ENCODE measurements around the gene GPR146. TPM values are rescaled to one million over a fixed set of nuclear protein-coding genes. Genes with fewer than 3 reads are reported as not detected.

The GPR146 gene
- total and polyA plus RNA-seq, 2 donors = 3.1 to 43.9 TPM

DNA sequence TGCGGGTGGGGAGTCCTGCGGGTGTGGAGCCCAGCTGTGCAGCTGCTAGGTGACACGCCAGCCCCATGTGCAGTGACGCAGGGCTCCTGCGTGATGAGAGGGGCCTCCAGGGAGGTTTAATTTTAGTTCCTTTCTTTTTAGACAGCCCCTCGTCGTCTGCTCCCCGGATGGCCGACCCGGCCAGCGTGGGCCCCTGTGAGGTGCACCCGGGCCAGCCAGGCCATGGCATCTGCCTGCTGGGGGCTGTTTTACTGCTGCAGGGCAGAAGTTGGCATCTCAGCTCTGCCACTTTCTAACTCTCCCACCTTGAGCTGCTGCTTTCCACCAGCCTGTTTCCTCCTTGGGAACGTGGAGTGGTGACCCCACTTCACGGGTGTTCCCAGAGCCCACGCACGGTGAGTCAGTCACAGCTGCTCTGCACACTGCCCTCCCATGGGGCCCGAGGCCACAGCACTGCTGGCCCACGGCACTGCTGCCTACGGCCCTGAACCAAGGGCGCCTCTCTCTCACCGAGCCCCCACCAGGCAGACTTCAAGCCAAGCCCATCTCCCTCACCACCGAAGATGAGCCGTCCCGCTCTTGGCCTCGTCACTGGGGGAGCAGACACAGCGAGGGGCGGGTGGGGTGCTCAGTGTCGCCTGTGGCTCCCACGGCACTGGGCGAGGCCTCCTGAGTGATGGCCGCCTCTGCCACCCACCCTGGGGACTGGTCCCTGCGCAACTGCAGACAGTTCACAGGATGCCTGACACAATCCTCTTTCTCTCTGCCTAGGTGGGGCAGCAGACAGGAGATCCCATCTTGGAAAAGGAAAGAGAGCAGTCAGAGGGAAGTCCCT, 40.1 kb upstream of the GPR146 start:
- DNase-seq (ENCODE audit: extremely low spot score) = no peak
- H3K27ac ChIP-seq (ENCODE audit: low read depth) = no peak overlapping the region
- H3K4me1 ChIP-seq (ENCODE audit: insufficient read depth) = no peaks in the 10 kb centered on the region
- 83% methylated on average over 32 of the region's 32 CpGs for WGBS
- no peak overlapping the region for H3K4me3 ChIP-seq (ENCODE audit: low read depth, low read length)
- no peaks in the 10 kb centered on the region for H3K36me3 ChIP-seq (ENCODE audit: insufficient read depth)

DNA sequence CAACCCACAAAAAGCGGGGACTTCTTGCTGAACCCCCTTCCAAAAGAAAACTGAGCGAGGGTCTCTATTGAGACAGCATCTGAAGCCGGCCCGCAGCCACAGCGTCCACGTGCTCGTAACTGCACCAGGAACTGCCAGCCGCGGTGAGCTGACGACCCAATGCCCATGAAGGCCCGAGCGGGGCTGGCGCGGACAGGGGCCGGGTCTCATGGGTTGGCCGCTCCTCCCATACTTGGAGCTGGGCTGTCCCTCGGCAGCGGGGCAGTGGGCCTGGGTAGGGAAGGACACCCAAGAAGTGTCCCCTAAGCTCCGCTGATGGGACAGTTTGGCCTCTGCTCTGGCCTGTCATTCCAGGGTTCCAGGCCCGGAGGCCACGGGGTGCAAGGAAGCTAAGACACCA, 39.0 kb upstream of the GPR146 start:
- H3K27ac ChIP-seq (ENCODE audit: low read depth) = no peak overlapping the region
- no peaks in the 10 kb centered on the region for H3K4me1 ChIP-seq (ENCODE audit: insufficient read depth)
- 92% methylated on average over 21 of the region's 21 CpGs for WGBS
- H3K36me3 ChIP-seq (ENCODE audit: insufficient read depth) = no peaks in the 10 kb centered on the region
- no peak overlapping the region for H3K4me3 ChIP-seq (ENCODE audit: low read depth, low read length)
- no peak for DNase-seq (ENCODE audit: extremely low spot score)

DNA sequence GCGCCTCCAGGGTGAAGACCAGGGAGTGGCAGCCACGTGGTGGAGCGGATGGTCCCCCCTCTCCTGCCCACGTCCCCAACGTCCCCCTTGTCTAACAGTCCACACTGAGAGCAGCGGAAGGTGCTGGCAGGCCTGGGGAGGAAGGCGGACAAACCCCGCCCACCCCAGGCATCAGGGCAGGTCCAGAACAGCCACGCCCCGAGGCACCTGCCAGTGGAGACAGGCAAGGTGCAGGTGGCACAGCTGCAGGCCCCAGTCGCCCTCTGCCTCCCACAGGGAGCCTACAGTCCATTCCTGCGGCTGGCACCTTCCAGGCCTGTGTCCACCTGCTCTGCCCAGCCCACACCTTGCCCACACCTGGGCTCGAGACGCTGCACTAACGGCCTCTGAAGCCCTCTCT, 36.4 kb upstream of the GPR146 start:
- Histone ChIP-seq H3K4me1 (ENCODE audit: insufficient read depth) (no peaks in the 10 kb centered on the region), H3K4me3 (ENCODE audit: low read depth, low read length) (no peak overlapping the region), H3K36me3 (ENCODE audit: insufficient read depth) (no peaks in the 10 kb centered on the region), H3K27ac (ENCODE audit: low read depth) (no peak overlapping the region)
- DNase-seq (ENCODE audit: extremely low spot score) = no peak
- WGBS = 88% methylated on average over 15 of the region's 15 CpGs

DNA sequence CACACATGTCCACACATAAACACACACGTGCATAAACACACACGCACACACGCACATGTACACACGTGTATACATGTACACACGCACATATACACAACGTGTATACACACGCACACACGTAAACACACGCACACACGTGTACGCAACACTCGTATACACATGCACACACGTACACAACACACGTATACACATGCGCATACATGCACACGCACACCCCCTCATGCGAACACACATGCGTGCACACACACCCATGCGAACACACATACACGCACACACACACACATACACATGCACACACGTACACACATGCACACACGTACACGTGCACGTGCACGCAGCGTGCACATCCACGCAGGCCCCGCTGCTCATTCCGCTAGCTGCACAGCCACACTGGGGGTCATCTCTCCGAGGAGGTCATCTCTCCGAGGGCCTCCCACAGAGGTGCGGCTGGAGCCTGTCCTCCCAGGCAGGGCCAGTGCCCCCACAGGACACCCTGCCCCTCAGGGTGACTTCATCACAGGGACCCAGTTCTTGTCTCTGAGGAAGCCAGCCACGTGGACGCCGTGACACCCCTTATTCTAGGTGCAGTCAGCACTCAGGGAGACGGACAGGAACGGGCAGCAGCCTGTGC, 35.5 kb upstream of the GPR146 start:
- no peaks in the 10 kb centered on the region for H3K36me3 ChIP-seq (ENCODE audit: insufficient read depth)

DNA sequence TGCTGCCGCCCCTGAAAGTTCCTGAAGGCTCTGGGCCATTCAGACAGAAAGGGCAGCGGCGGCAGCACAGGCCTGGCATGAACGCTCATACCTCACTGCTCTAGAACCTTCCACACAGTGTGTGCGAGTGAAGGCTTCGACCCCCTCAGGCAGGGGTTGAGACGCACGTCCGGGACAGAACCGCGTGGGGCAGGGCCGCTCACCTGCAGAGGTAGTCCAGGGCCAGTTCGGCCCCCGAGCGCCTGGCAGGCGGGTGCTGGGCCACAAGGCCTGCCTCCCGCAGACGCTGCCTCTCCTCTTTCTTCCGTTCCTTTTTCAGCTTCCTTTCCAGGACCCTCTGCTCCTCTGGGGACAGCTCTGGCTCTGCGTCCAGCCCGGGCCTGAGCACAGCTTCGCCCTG, 34.6 kb upstream of the GPR146 start:
- 96% methylated on average over 22 of the region's 22 CpGs for WGBS
- DNase-seq (ENCODE audit: extremely low spot score) = no peak
- no peaks in the 10 kb centered on the region for H3K36me3 ChIP-seq (ENCODE audit: insufficient read depth)
- H3K4me1 ChIP-seq (ENCODE audit: insufficient read depth) = no peaks in the 10 kb centered on the region
- H3K27ac ChIP-seq (ENCODE audit: low read depth) = no peak overlapping the region
- H3K4me3 ChIP-seq (ENCODE audit: low read depth, low read length) = no peak overlapping the region

More for the DNA sequence above, 35.5 kb upstream of the GPR146 start:
- H3K4me1 ChIP-seq (ENCODE audit: insufficient read depth) = no peaks in the 10 kb centered on the region
- DNase-seq (ENCODE audit: extremely low spot score) = no peak
- no peak overlapping the region for H3K27ac ChIP-seq (ENCODE audit: low read depth)
- WGBS = 91% methylated on average over 37 of the region's 37 CpGs
- H3K4me3 ChIP-seq (ENCODE audit: low read depth, low read length) = no peak overlapping the region

DNA sequence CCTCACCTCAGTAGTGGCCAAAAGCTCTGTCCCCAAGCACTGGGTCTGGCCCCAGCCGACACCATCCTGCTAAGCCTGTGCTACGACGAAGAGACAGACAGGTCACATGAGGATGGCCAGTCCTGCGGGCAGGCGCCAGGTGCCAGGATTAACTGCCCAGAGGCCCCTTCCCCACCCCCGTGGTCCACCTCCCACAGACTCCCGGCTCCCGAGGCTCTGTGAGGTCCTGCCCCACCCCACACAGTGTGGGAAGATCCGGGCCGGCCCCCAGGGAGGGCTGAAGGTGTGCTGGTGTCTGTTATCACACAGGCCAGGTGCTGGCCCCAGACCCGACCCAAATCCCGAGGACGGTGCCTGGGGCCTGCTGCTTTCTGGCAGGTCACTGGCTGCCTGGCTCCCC, 34.1 kb upstream of the GPR146 start:
- Histone ChIP-seq H3K4me1 (ENCODE audit: insufficient read depth) (no peaks in the 10 kb centered on the region), H3K27ac (ENCODE audit: low read depth) (no peak overlapping the region), H3K36me3 (ENCODE audit: insufficient read depth) (no peaks in the 10 kb centered on the region), H3K4me3 (ENCODE audit: low read depth, low read length) (no peak overlapping the region)
- 82% methylated on average over 13 of the region's 13 CpGs for WGBS
- no peak for DNase-seq (ENCODE audit: extremely low spot score)

DNA sequence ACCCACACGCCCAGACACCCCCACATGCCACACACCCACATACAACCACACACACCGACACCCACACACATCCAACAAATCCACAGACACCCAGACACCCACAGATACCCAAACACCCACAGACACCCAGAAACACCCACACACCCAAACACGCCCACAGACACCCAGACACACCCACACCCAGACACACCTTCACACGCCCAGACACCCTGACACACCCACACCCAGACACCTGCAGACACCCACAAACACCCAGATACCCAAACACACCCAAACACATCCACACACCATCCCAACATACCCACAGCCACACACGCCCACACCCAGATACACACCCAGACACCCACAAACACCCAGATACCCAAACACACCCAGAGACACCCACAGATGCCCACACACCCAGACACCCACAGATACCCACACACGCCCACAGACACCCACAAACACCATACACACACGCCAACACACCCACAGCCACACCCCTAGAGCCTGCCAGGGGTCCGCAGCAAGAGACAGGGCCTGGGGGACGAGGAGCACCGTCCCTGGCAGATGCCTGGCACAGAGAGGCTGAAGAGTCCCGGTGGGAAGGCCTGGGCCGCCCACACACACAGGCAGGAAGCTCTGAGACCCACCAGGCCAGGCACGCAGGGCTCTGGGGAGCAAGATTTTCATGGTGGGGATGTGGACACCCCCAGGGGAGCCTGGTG, 32.9 kb upstream of the GPR146 start:
- Histone ChIP-seq H3K27ac (ENCODE audit: low read depth) (no peak overlapping the region), H3K36me3 (ENCODE audit: insufficient read depth) (no peaks in the 10 kb centered on the region), H3K4me3 (ENCODE audit: low read depth, low read length) (no peak overlapping the region), H3K4me1 (ENCODE audit: insufficient read depth) (no peaks in the 10 kb centered on the region)
- DNase-seq (ENCODE audit: extremely low spot score) = no peak
- 84% methylated on average over 13 of the region's 13 CpGs for WGBS

DNA sequence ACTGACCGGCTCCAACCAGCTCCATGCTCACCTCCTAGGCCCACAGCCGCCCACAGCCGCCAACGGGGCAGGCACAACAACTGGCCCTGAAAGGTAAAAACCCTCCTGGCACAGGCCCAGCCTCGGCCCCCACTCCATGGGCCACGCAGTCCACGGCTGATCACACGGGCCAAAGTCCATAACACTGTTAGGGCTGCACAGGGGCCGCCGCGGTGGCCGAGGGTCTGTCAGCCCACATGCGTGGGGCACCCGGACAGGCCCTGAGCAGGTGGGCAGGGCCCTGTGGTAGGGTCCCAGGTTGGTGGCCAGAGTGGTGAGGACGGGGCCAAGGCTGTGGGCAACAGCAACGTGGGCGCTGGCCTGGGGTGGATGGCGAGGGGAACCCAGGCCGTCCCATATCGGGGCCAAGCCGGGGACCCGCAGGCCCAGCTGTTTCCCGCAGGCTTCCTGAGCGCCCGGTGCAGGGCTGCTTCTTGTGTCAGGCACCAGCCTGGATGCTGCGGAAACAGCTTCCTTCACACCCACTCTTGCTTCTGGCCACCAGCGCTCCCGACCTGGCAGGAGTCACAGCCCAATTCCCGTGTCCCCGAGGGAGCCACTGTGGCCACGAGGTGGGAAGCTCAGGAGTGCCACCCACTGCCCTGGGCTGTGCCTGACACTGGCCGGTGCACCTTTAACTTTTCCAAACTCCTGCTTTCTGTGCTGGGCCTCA, 32.2 kb upstream of the GPR146 start:
- no peak overlapping the region for H3K4me3 ChIP-seq (ENCODE audit: low read depth, low read length)
- H3K27ac ChIP-seq (ENCODE audit: low read depth) = no peak overlapping the region
- no peaks in the 10 kb centered on the region for H3K4me1 ChIP-seq (ENCODE audit: insufficient read depth)
- no peaks in the 10 kb centered on the region for H3K36me3 ChIP-seq (ENCODE audit: insufficient read depth)
- no peak for DNase-seq (ENCODE audit: extremely low spot score)
- WGBS = 88% methylated on average over 32 of the region's 32 CpGs

DNA sequence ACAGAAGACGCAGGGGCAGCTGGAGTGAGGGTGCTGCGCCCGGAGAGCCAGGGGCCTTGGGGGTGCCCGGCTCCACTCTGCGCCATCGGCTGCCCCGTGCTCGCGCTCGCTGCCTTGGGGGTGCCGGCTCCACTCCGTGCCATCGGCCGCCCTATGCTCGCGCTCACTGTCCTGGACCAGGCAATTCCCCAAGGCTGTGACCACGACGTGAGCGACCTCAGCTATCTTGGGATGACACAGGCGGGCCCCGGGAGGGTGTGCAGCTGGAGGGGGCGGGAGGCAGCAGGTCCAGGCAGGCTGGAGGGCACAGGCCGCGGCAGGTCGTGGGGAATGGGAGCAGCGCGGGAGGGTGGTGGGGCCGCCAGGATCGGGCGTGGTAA, 31.6 kb upstream of the GPR146 start:
- Histone ChIP-seq H3K4me3 (ENCODE audit: low read depth, low read length) (no peak overlapping the region), H3K36me3 (ENCODE audit: insufficient read depth) (no peaks in the 10 kb centered on the region), H3K4me1 (ENCODE audit: insufficient read depth) (no peaks in the 10 kb centered on the region), H3K27ac (ENCODE audit: low read depth) (no peak overlapping the region)
- 84% methylated on average over 30 of the region's 30 CpGs for WGBS
- DNase-seq (ENCODE audit: extremely low spot score) = no peak

DNA sequence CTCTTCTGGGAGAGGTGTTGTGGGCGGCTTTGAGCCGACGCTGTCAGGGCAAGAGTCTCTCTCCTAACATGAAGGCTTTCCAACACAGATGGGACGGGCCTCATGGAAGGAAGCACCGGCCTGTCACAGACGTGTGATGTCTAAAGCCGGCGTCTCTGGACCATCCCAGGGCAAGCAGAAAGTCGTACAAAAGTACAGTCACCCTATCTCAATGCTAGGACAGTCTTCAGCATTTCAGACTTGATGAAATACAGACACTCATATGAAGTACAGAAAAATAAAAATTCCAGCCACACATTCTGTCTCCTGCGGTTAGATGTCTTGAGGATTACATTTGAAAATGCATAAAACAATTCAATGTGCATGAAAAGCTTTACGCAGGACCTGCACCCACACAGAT, 30.8 kb upstream of the GPR146 start:
- 63% methylated on average over 11 of the region's 11 CpGs for WGBS
- Histone ChIP-seq H3K36me3 (ENCODE audit: insufficient read depth) (no peaks in the 10 kb centered on the region), H3K27ac (ENCODE audit: low read depth) (no peak overlapping the region), H3K4me1 (ENCODE audit: insufficient read depth) (no peaks in the 10 kb centered on the region), H3K4me3 (ENCODE audit: low read depth, low read length) (no peak overlapping the region)
- DNase-seq (ENCODE audit: extremely low spot score) = no peak

DNA sequence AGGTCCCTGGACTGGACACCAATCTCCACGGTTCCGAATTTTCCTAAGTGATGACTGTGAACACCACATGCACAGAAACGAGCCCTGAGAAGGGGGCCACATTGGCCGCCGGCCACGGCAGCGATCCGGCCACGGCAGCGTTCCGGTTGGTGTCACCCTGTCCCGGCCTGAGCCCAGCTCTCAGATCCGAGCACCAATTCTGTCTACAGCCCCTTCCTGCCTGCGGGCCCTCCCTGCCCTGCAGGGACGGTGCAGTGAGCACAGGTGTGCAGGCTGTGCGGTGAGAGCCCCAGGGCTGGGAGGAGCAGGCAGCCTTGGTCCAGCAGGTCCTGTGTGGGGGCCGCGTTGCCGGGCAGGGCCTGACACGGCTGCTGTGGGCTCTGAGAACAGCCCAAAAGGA, 29.7 kb upstream of the GPR146 start:
- no peak overlapping the region for H3K27ac ChIP-seq (ENCODE audit: low read depth)
- no peaks in the 10 kb centered on the region for H3K4me1 ChIP-seq (ENCODE audit: insufficient read depth)
- no peak overlapping the region for H3K4me3 ChIP-seq (ENCODE audit: low read depth, low read length)
- DNase-seq (ENCODE audit: extremely low spot score) = no peak
- WGBS = 88% methylated on average over 20 of the region's 20 CpGs
- H3K36me3 ChIP-seq (ENCODE audit: insufficient read depth) = no peaks in the 10 kb centered on the region

DNA sequence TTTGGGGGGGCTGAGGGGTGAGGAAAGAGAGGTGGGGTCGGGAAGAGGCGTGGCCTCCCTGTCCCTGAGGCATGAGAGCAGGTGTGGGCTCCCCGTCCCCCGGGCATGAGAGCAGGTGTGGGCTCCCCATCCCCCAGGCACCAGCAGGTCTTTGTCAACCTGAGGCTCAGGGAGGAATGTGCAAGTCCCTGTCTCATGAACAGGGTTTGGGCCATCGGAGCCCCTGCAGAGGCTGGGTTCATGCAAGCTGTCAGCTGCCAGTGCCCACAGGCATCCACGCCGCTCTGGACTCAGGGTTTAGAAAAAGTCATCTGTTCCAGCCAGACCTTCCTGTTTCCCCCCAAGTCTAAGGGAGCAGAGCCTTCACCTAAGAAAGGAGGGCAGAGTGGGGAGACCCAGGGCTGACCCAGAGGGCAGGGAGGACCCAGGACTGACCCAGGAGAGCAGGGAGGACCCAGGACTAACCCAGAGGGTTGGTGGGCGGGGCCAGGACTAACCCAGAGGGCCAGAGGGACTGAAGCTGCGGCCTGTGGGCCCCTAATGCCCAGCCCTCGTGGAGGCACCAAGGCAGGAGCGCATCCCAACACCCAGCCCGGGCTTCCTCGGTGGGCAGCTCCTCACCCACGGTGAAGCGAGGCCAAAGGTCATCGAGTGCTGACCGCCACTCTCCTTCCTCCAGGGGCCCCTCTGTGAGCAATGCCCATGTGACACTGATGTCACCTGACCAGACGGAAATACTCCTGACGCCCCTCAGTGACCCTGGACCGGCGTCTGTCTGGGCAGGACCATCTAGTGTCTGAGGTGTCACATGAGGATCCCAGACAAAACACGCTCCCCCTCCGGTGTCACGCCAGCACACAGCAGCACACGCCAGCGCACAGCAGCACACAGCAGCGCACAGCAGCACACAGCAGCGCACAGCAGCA, 28.9 kb upstream of the GPR146 start:
- DNase-seq (ENCODE audit: extremely low spot score) = no peak
- H3K4me3 ChIP-seq (ENCODE audit: low read depth, low read length) = no peak overlapping the region
- no peaks in the 10 kb centered on the region for H3K36me3 ChIP-seq (ENCODE audit: insufficient read depth)
- WGBS = 76% methylated on average over 28 of the region's 28 CpGs
- no peaks in the 10 kb centered on the region for H3K4me1 ChIP-seq (ENCODE audit: insufficient read depth)
- no peak overlapping the region for H3K27ac ChIP-seq (ENCODE audit: low read depth)

Data from urinary bladder (tissue), 4 donors.